HG03469 (cell line): ENCODE data around the gene CD86.
A peak's percentile ranks its signal among the peaks of the same experiment; 100 is the strongest.

Source experiments
- ATAC-seq: cut with Tn5 transposase; IDR thresholded peaks from one replicate; pipeline ENCODE4 v1.9.1; 2021; ENCODE audit warnings: mild to moderate bottlenecking, moderate library complexity, moderate number of reproducible peaks; ENCODE audit not compliant: unreplicated experiment

The CD86 gene

GRCh38 chr3:122088531-122088930, 33.4 kb downstream of the CD86 start:
- no peak for ATAC-seq

- ATAC-seq: peak; percentile 40
These were observed 36.6 kb downstream of the CD86 start for GRCh38 chr3:122091602-122092295.

GRCh38 chr3:122092460-122093165, 37.5 kb downstream of the CD86 start:
- ATAC-seq: no peak

GRCh38 chr3:122094125-122094524, 39.0 kb downstream of the CD86 start:
- no peak for ATAC-seq

- ATAC-seq: no peak
These were observed 39.5 kb downstream of the CD86 start for GRCh38 chr3:122094693-122095092.

GRCh38 chr3:122097141-122097540, 42.0 kb downstream of the CD86 start:
- ATAC-seq: no peak

- no peak for ATAC-seq
These were observed 43.4 kb downstream of the CD86 start for GRCh38 chr3:122098611-122099010.

- no peak for ATAC-seq
These were observed 44.1 kb downstream of the CD86 start for GRCh38 chr3:122099255-122099654.

GRCh38 chr3:122100083-122100482, 44.9 kb downstream of the CD86 start:
- ATAC-seq: no peak

GRCh38 chr3:122100591-122101463, 45.7 kb downstream of the CD86 start:
- peak; percentile 34 for ATAC-seq

GRCh38 chr3:122101646-122102045, 46.5 kb downstream of the CD86 start:
- peak; percentile 31 for ATAC-seq

GRCh38 chr3:122102191-122102935, 47.2 kb downstream of the CD86 start:
- no peak for ATAC-seq

- ATAC-seq: no peak
These were observed 48.8 kb downstream of the CD86 start for GRCh38 chr3:122103821-122104514.

- ATAC-seq: no peak
These were observed 49.5 kb downstream of the CD86 start for GRCh38 chr3:122104515-122105194.

GRCh38 chr3:122105626-122106025, 50.5 kb downstream of the CD86 start:
- no peak for ATAC-seq

- ATAC-seq: no peak
These were observed 52.0 kb downstream of the CD86 start for GRCh38 chr3:122107171-122107570.

GRCh38 chr3:122111974-122112373, 56.8 kb downstream of the CD86 start:
- ATAC-seq: no peak

- ATAC-seq: no peak
These were observed 57.6 kb downstream of the CD86 start for GRCh38 chr3:122112754-122113153.

- no peak for ATAC-seq
These were observed 68.7 kb downstream of the CD86 start for GRCh38 chr3:122123850-122124249.
